Dermis microvascular lymphatic vessel endothelial cell (primary cell): Measurements from ENCODE around the gene XCL1. TPM values are rescaled to one million over a fixed set of nuclear protein-coding genes. Genes with fewer than 3 reads are reported as not detected.
"Not testable (repeated sequence)": the region's sequence is repeated elsewhere in the genome, so short reads cannot be mapped to it uniquely, and the experiment has no call there.

ENCODE experiments used
- DNase-seq, 2 donors: peaks; one replicate each; pipeline versions ENCODE4 v3.0.0 to v3.0.0-alpha.2; 2010; ENCODE audit warnings: low read depth in 2 of 2
- total RNA-seq: library from RNA; depleted of rRNA; stranded (reverse); fragments of >200 nt; gene quantifications from 2 replicates; pipeline ENCODE4 v1.2.1, GENCODE V29; 2014

The XCL1 gene
- total RNA-seq, 1 donor from 2014 or later: not detected

DNA sequence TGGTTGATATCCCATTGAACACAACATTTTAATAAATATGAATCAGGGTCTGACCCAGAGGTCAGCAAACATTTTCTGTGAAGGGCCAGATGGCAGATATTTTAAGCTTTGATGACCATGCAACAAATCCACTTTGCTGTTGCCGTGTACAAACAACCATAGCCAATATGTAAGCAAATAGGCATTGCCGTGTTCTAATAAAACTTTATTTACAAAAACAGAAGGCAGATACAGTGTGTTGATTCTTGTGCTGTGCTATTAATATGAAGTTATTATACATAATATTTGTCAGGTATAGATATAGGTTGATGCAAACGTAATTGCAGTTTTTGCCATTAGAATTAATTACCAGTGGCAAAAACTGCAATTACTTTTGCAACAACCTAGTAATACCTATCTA lies 8.8 kb upstream of the XCL1 start:
- DNase-seq: no peak

DNA sequence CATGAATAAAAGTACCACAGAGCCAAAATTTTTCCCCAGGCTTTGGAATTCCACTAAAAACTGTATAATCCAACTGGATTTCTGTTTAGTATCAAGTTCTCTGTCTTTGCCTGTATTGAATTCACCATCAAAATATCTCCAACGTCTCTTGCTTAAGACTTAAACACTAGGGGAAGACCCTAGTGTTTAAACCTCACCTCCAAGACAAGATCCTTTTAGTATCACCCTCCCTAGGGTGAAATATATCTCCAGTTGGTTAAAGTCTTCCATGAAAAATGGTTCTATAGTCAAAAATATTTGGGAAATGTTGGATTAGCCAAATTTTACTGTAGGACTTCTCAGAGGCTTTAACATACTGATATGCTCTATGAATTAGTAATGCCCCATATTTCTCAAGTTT lies 8.1 kb upstream of the XCL1 start:
- no peak for DNase-seq

DNA sequence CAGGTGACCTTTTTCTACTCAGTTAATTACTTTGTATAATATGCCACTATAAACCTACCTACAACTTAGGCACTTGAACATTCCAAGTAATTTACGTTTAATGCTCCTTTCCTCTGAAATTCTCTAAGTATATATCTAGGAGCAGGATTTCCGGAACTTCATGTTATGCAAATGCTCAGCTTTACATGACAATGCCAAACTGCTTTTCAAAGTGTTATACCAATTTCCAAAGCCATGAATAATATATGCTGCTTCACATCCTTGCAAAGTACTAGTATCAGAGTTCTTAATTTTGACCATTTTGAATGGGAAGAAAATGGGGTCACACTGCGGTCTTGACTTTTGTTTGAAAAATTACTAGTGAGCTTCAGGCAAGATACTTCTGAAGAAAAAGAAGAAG lies 5.8 kb upstream of the XCL1 start:
- no peak for DNase-seq

DNA sequence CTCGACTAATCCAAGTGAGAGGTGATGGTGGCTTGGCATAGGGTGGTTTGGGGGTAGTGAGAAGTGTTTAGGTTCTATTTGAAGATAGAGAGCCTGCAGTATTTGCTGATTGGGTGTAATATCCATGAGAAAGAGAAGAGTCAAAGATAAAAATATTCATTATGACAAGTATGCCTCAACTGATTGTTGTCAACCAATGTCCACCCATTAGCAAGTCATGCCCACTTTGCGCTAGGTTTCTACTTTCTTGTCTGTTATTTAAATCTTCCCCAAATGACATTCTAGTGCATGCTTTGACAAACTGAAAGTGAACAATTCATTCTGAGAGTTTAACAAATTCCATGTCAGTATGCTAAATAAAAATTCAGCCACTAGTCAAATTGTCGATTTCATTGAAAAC lies 3.8 kb upstream of the XCL1 start:
- no peak for DNase-seq

DNA sequence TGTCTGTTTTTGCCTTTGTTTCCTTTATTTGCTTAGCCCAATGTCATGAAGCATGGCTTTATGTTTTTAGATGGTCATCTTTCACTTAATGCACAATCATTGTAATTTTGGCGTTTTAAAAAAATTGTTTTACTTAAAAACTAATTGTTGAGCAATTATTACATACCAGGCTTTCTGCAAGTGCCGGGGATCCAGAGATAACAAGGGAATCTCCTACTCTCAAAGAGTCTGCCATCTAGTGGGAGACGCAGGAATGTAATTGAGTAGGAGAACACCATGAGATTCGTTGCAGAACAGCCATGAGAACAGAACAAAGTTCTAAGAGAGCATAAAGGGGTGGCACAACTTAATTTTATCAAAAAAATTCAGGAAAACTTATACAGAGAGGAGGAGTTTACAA lies 2.2 kb upstream of the XCL1 start:
- peak; percentile 12 to 32 for DNase-seq

DNA sequence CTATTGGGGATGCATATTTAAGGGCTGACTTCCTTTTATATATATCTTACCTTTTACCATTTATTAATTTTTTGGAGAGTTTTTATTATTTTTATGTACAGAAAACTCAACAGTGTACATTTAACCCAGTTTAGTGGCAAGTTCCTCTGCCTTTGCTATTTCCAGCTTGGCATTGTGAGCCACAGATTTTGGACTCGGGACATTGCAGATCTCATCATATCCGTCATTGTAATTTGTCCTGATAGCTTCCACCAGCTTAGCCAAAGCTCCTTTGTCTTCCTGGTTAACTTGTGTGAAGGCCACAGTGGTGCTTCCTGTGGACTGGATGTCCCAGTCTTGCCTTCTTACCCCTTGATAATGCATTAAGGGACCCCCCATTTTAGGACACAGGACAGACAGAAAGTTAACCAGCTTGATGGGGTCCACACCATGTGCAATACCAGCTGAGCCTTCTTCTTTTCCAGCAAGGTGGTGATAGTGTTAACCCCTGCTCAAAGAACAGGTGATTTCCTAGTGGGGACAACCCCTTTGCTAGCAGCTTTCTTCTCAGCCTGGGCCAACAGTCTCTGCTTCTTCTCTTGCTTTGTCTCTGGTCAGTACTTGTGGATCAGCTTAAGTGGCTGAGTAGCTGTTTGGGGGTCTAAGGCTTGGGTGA lies 2.3 kb downstream of the XCL1 start:
- DNase-seq: not testable (repeated sequence)

DNA sequence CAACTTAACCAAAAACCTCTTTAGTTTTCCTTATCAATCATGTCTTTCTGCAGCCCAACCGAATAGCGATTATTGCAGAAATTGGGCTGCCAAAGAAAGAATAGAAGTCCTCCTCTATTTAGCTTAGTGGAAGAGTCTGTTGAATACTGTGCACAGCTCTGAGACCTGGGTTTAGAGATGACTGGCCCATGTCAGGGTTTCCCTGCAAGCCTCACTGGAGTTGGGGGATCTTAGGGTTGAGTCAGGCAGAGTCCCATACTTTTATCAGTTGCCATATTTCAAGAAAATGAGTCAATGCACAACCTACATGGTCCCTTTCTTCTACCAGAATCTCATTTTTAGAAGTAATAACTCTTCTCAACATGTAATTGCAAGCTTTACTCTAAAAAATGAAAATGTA lies 3.9 kb downstream of the XCL1 start:
- DNase-seq: not testable (repeated sequence)

DNA sequence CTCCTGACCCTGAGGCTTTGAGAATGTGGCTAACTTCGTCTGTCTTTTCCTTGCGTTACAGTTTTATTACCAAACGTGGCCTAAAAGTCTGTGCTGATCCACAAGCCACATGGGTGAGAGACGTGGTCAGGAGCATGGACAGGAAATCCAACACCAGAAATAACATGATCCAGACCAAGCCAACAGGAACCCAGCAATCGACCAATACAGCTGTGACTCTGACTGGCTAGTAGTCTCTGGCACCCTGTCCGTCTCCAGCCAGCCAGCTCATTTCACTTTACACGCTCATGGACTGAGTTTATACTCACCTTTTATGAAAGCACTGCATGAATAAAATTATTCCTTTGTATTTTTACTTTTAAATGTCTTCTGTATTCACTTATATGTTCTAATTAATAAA lies 4.6 kb downstream of the XCL1 start:
- not testable (repeated sequence) for DNase-seq

DNA sequence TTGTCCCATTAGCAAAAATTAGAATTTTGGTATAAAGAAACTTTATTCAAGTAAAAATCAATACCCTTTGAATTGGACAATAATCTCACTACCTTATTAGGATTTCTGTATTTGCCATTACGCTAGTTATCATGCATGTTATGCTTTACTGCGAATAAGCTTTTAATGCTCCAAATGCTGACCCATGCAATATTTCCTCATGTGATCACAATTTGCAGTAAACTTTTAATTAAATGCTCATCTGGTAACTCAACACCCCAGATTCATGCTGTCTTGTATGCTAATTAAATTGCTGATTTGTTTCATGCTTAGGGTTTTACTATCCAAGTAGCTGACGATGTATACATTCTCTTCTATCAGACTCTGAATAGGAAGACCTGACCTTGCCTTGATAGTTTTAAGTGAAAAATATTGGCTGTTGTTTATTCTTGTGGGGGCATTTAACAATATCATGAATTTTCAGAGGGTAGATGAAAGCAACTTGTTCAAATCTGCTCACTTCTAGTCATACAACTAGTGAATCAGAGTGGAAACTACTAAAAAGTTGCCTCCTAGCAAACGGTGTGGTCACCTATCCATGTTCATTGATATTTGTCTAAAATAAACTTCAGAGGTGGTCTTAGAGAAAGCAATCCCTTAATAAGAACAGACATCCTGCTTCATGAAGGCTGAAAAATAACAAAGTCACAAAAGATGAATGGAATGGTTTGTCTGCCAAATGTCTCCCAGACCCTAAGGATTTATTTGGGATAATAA lies 5.6 kb downstream of the XCL1 start:
- DNase-seq: no peak

DNA sequence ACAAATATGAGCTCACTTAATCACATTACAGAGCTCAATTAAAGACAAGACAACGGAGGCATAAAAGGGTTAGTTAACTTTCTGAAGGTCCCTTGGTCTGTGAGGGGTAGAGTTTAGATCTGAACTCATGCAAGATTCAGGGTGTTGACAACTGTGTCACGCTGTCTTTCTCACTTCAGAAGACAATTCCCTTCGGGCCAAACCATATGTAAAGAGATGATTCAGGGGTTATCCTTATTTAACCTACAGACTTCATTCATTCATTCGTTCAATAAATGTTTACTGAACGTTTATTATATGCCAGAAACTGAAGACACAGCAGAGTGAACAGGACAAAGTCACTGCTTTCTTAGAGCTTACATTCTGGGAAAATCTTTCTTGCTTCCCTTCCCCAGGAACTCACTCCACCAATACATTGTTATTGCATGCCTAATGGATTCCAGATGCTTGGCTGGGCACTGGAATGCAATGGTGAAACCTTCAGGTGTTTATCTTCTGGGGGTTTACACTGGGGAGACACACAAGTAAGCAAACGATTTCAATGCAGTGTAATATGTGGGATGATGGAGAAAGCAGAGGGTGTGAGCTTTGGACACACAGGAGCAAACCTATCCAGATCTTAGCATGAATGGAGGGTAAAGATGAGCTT lies 6.4 kb downstream of the XCL1 start:
- DNase-seq: no peak

DNA sequence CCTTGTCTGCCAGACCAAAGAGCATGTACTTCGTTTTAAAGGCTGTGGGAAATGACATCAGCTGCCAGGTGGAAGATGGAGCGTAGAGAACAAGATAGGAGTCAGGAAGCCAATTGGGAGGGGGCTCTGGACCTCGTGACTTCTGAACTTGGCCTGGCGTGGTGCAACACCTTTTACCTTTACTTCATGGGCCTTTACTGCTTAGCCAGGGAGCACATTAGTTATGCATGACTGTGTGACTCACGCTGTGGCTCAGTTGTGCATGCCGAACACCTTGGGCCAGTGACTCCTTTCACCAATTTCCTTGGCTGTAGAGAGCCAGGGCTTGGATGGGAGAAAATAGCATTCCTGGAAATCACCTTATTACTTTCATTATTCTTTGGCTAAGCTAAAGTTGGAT lies 7.2 kb downstream of the XCL1 start:
- no peak for DNase-seq

DNA sequence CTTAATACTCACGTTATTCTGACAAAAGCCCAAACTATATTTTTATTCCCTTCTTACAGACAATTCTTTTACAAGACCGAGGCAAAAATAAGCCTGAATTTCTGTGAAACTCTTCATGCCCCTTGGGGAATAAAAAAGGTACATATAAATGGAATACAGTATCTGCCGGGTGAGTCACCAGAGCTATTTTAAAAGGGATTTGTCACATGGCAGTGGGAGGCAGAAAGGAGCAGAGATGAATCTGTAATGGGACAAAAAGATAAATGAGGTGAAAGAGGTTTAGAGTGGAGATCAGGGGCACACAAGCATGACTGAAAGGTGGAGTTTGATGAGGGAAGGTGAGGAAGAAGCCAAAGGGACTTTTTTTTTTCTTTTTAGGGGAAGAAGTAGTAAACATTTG lies 8.8 kb downstream of the XCL1 start:
- no peak for DNase-seq

DNA sequence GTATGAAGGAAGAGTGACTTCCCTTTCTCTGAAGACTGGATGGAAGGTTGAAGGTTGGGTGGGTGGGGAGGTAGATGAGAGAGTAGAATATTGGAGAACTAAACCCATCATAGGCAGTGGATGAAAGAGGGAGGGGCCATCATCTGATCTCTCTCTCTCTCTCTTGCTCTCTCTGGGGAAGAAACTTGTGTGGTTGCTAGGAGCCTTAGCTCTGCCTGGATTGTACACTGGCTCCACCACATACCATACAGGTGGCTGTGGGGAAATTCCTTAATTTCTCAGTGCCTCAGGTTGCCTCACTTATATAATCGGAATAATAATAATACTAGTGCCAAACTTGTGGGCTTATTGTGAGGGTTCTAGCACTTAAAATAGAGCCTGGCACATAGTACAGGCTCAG lies 9.5 kb downstream of the XCL1 start:
- DNase-seq: no peak

DNA sequence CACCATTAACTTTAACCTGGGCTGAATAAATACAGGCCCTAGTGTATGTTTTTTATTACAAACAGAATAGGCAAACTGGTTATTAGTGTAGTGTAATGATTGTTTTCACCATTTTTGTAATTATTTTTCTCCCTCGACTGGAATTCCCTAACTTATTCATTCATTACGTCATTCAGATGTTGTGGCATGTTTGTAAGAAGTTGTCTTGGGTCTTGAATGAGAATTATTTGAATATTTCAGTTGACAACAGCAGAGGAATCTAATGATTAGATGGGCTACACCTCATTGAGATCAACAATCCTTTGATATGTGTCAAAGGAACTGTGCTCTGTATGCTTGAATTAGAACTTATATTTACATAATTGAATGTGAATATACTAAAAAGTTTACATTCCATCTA lies 12.8 kb downstream of the XCL1 start:
- DNase-seq: no peak

DNA sequence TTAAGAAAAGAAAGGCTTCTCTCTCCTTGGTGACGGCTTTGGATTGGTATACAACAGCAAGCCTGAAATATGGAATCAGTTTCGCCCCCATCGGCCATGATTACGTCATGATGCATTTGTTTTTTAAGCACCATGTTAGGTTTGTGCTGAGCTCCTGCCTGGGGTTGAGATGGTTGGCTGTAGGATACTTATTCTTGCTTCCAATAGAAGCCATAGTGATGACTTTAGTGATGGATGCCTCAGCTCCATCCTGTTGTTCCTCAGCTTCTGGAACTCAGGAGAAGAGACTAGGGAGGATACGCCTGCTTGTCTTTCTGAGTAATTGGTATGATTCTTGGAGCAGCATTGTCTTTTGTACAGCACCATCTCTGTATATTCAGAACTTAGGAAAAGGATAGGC lies 14.7 kb downstream of the XCL1 start:
- no peak for DNase-seq

DNA sequence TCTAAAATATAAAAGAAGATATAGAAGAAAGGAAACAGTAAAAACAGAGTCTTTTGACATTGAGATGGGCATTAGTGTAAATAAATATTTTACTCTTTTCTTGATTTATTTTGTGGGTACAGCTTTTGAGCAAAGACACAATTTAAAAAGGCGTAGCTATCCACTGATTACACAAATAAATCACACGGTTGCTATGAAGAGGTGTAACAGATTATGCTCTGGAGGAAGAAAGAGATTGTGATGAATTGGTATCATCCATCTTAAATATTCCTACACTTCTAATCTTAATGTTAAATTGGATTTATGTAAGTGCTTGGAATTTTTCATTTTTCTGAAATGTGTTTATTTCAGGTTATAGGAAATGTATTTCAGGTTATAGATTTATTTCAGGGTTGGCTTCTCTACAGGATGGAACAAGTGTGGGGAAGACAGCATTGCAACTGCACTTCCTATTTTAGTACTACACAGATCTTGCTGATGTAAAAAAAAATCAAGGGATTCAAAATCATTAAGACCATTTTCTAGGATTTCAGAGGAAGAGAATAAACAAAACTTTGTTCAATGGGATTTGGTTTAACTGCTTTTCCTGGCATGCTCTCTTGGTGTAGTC lies 15.3 kb downstream of the XCL1 start:
- no peak for DNase-seq

DNA sequence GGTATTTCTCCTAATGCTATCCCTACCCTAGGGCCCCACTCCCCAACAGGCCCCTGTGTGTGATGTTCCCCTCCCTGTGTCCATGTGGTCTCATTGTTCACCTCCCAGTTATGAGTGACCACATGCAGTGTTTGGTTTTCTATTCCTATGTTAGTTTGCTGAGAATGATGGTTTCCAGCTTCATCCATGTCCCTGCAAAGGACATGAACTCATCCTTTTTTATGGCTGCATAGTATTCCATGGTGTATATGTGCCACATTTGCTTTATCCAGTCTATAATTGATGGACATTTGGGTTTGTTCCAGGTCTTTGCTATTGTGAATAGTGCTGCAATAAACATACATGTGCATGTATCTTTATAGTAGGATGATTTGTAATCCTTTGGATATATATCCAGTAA lies 19.0 kb downstream of the XCL1 start:
- not testable (repeated sequence) for DNase-seq

DNA sequence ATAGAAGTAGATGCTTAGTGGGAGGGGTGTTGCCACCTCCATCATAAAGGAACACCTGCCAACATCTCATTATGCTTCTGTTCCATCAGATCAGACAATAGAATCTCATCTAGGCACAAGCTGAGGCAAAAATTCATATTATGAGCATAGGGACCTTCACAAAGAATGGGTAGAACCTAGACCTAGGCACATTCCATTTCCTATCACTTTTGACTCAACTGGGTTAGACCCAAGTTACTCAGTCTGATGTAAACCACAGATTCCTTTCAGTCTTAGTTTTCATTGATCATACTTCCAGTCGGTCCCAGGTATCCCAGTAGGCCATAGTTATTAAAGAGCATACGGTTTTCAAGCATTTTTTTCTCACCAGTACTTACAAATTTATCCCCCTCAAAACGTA lies 21.7 kb downstream of the XCL1 start:
- DNase-seq: no peak

DNA sequence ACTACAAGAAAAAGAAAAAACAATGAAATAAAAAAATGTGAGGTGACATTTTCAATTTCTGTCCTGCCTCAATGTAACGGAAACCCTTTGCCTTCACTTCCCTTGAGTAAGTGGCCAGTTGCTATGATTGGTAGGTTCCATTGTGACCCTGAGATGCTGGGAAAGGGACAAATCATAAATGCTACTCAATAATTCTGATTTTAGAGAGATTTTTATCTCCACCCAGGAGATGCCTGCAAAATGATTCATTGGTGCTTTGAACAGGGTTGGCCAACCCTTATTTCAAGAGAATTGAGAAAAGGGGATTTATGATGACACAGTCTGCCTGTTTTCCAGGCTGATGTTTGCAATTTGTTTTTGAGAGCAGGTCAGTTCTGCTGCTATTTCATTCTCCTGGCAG lies 22.5 kb downstream of the XCL1 start:
- no peak for DNase-seq

DNA sequence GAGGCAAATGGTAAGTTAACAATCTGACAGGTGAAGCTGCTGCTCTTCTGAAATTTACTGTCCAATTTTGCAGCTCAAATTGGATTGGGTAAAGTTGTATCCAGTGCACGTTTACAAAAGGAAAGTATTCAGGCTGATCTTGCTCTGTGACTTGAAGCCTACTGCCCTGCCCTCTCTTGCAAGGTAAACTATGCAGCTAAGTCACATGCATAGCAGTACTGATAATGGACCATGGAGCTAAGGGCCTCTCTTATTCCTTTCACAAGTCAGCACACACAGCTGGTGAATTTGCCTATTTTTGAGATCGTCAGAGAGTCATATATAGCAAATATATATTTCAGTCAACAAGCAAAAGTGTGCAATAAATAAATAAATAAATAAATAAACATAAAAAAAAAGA lies 23.2 kb downstream of the XCL1 start:
- DNase-seq: no peak

DNA sequence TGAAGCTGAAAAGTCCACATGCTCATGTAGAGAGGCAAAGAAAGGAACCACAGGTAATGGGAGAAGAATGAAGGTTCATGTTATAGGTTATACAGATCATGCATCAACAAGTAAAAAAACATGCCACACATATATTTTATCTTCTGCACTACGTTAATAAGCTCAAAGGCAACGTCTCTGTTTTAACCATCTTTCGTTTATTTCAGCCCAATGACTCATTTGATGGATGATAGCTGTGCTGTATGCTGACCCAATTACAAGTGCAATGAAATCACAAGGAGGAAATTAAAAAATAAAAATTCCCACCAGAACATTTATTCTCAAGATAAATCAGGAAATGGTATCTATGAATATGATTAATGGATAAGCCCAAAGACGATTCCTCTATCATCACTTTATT lies 24.6 kb downstream of the XCL1 start:
- no peak for DNase-seq

DNA sequence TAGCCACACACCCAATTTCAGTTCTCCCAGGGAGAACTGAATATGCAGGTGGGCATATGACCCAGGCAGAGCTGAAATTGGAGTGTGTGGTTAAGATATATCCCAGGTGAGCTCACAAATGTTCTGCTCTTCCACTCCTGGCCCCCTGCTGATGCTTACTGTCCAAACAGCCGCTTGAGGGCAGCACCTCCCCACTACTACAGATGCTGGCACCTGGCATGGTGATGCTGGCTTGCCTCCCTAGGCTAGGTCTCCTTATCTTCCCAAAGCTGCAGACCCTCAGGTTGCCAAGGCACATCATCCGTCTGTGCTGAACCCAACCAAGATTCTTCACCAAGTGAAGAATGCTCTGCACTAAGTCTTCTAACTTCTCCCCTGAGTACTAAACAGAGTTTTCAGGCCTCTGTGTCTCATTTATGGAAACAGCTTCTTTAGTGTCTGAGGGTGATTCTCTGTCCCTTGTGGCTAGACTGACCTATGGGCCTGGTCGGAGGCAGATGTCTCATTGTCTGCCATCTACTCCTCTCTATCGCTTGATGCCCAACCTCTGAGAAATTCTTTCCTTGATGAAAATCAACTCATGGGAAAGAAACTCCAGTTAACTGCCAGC lies 27.2 kb downstream of the XCL1 start:
- peak; percentile 27 to 61 for DNase-seq
